K562 (cell line): ENCODE measurements around the gene ARHGEF17. TPM values are rescaled to one million over a fixed set of nuclear protein-coding genes. Genes with fewer than 3 reads are reported as not detected.

Experiments used
- BRCA1 ChIP-seq, 2 experiments: fragments of 450-650 bp in 1 of 2; sonication (generic) in 1 of 2; formaldehyde crosslinking in 1 of 2; IDR thresholded peaks; 2 replicates each; pipeline versions ENCODE4 v1.5.0 to v1.6.1; 2017 to 2020; ENCODE audit warnings: mild to moderate bottlenecking in 1 of 2, missing genetic modification reagents in 1 of 2
- CEBPG ChIP-seq, 3 experiments: fragments of 200-800 bp in 1 of 3; sonication (Bioruptor generic) in 1 of 3; sonication (generic) in 1 of 3; formaldehyde crosslinking in 1 of 3; IDR thresholded peaks in 2 of 3; conservative IDR thresholded peaks in 1 of 3; 2 replicates each; pipeline versions ENCODE4 v1.6.1 to v1.8.0; 2016 to 2022; ENCODE audit warnings: missing compliant biosample characterization in 2 of 3, missing genetic modification characterization in 2 of 3, mild to moderate bottlenecking in 1 of 3, missing genetic modification reagents in 1 of 3
- NR2C2 ChIP-seq, 2 experiments: fragments of 200-800 bp in 1 of 2; sonication (Bioruptor generic) in 1 of 2; sonication (generic) in 1 of 2; formaldehyde crosslinking in 1 of 2; IDR thresholded peaks; 2 replicates each; pipeline versions ENCODE4 v1.6.1 to v1.8.0; 2016 to 2022; ENCODE audit warnings: mild to moderate bottlenecking in 1 of 2, missing compliant biosample characterization in 1 of 2, missing genetic modification characterization in 1 of 2, missing genetic modification reagents in 1 of 2
- POLR2A ChIP-seq: fragments of 450-650 bp; conservative IDR thresholded peaks from 2 replicates; pipeline ENCODE4 v1.6.1; 2016
- ZKSCAN3 ChIP-seq: fragments of 250-450 bp; sonication (Bioruptor Pico); IDR thresholded peaks from 2 replicates; pipeline ENCODE4 v1.4.0; 2020
- ZNF584 ChIP-seq: fragments of 200-800 bp; sonication (Bioruptor generic); IDR thresholded peaks from 2 replicates; pipeline ENCODE4 v1.6.1; 2016; ENCODE audit warnings: low read depth, mild to moderate bottlenecking, missing genetic modification characterization, missing compliant biosample characterization
- polyA plus RNA-seq, 8 experiments: library from polyadenylated mRNA; depleted of rRNA in 4 of 8; stranded (reverse) in 5 of 8; unstranded in 3 of 8; fragments of >200 nt; fragmentation: Nextera tagmentation in 2 of 8; fragmentation: Illumina TruSeq in 1 of 8; extraction: Ambion mirVana in 2 of 8; extraction: Trizol in 1 of 8; gene quantifications; 2 replicates each; pipeline versions ENCODE4 v1.2.1 to v1.2.3, GENCODE V29; 2011 to 2014; ENCODE audit warnings: inconsistent platforms in 1 of 8, missing spikeins in 1 of 8
- total RNA-seq, 7 experiments: library from RNA; depleted of rRNA in 6 of 7; stranded (reverse); fragments of >200 nt in 6 of 7; fragmentation: Illumina TruSeq in 2 of 7; extraction: Trizol in 2 of 7; gene quantifications; 2 replicates each; pipeline versions ENCODE4 v1.2.1 to v1.2.3, GENCODE V29; 2011 to 2021; ENCODE audit warnings: low replicate concordance in 1 of 7
- TF ChIP-seq, protein P1 (sequence below): sonication (generic); formaldehyde crosslinking; IDR thresholded peaks from 2 replicates; pipeline ENCODE4 v1.8.1; 2023; ENCODE audit warnings: mild to moderate bottlenecking, missing genetic modification reagents

Gene ARHGEF17
- total and polyA plus RNA-seq, 9 of the 15 experiments (the other 6 are each of a cell fraction or from before 2014, with no cell fraction given): 0.04 to 0.68 (median 0.10) TPM; not detected in 2

DNA sequence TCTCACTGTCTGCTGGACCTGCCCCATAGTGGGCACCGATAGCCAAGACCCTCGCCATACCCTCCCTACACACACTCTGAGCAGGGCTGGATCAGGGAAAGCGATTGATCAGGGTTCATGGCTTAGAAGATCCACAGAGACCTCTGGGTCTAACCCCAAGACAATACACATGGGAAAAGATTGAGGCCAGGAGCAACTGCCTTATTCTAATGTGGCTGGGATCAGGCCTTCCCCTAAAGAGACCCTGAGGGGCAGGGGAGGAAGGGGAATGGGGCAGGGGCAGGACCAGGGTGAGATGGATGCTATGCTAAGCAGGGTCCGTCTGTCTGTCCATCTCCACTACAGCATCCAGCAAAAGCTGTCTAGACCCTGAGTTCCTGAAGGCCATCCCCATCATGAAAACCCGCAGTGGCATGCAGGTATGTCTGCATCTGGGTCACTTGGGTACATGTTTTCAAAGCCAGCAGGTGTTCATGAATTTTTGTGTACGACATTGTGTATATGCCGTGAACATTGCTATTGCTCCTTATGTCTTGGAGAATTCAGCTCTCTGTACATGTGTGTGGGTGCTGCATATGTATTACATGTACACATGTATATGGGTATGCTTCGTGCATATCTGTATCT lies 52.8 kb downstream of the ARHGEF17 start (continued):
- TF ChIP-seq ZNF584 (CRISPR knock-in tag): no peak
- no peak for TF ChIP-seq NR2C2 (CRISPR knock-in tag; IDR thresholded peaks at IDR 0.05)
- TF ChIP-seq NR2C2 (tag; IDR thresholded peaks at IDR 0.05): no peak
- TF ChIP-seq CEBPG (CRISPR knock-in tag; IDR thresholded peaks at IDR 0.05): no peak
- TF ChIP-seq CEBPG (tag; conservative IDR thresholded peaks at IDR 0.05 in 1 of 2, IDR thresholded peaks at IDR 0.05 in 1 of 2): no peak
- no peak for TF ChIP-seq ZKSCAN3 (CRISPR knock-in tag)
- no peak for TF ChIP-seq POLR2A
- no peak for TF ChIP-seq BRCA1 (IDR thresholded peaks at IDR 0.05)
- no peak for TF ChIP-seq BRCA1 (CRISPR knock-in tag; IDR thresholded peaks at IDR 0.05)
- TF ChIP-seq, protein P1, sequence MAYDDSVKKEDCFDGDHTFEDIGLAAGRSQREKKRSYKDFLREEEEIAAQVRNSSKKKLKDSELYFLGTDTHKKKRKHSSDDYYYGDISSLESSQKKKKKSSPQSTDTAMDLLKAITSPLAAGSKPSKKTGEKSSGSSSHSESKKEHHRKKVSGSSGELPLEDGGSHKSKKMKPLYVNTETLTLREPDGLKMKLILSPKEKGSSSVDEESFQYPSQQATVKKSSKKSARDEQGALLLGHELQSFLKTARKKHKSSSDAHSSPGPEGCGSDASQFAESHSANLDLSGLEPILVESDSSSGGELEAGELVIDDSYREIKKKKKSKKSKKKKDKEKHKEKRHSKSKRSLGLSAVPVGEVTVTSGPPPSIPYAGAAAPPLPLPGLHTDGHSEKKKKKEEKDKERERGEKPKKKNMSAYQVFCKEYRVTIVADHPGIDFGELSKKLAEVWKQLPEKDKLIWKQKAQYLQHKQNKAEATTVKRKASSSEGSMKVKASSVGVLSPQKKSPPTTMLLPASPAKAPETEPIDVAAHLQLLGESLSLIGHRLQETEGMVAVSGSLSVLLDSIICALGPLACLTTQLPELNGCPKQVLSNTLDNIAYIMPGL (CRISPR knock-in tag): no peak
